Posterior cingulate gyrus (tissue), 11 donors: Measurements from ENCODE around the gene OR8H1.

ENCODE experiments used
- DNase-seq, 10 donors: peaks; one replicate each; pipeline versions ENCODE4 v3.0.0 to v3.0.0-alpha.2; 2020 to 2021; ENCODE audit warnings: mixed read lengths in 3 of 10
- intact Hi-C: fragments of 100-400 bp; cut with DNase I; formaldehyde crosslinking; loops from one replicate; pipeline ENCODE4 v1.15.1; 2023

OR8H1 gene

GRCh38 chr11:56292154-56292553, at the start of gene OR8H1:
Gene OR8H1, minus strand, starts transcription at chr11:56292254. Its CDS starts 1,192 bp downstream, at chr11:56291062.
- no peak for DNase-seq
- intact Hi-C loops = no loop called here

- DNase-seq = no peak
- intact Hi-C loops = no loop called here
These were observed 48.2 kb upstream of the OR8H1 start for GRCh38 chr11:56340289-56340688.

GRCh38 chr11:56333156-56333555, 41.1 kb upstream of the OR8H1 start:
- DNase-seq = no peak
- intact Hi-C loops = no loop called here

GRCh38 chr11:56331861-56332491, 39.9 kb upstream of the OR8H1 start:
- intact Hi-C loops = no loop called here
- peak in 3 of 10 donors; percentile 53 to 71 (median 69) for DNase-seq

GRCh38 chr11:56314844-56315243, 22.8 kb upstream of the OR8H1 start, which contains the start of gene OR8K3:
Gene OR8K3, plus strand, starts transcription at chr11:56315144. Its CDS starts 3,163 bp downstream, at chr11:56318307.
- no peak for DNase-seq
- intact Hi-C loops = no loop called here

- DNase-seq = peak in 1 of 10 donors; percentile 55
These were observed 15.8 kb upstream of the OR8H1 start for GRCh38 chr11:56307836-56308235.

GRCh38 chr11:56296898-56297297, 4.8 kb upstream of the OR8H1 start:
- DNase-seq = no peak
- intact Hi-C loops = no loop called here

More at GRCh38 chr11:56307836-56308235, 15.8 kb upstream of the OR8H1 start:
- intact Hi-C loops = no loop called here

- intact Hi-C loops = no loop called here
- DNase-seq = no peak
These were observed 18.2 kb downstream of the OR8H1 start, which contains the start of gene OR5T1 for GRCh38 chr11:56273854-56274253. Gene OR5T1, plus strand, starts transcription at chr11:56274154. Its CDS starts 1,485 bp downstream, at chr11:56275639.

GRCh38 chr11:56271092-56271491, 21.0 kb downstream of the OR8H1 start:
- intact Hi-C loops = no loop called here
- no peak for DNase-seq

- no peak for DNase-seq
- intact Hi-C loops = no loop called here
These were observed 40.1 kb downstream of the OR8H1 start, which contains the start of gene OR5T3 for GRCh38 chr11:56251954-56252353. Gene OR5T3, plus strand, starts transcription at chr11:56252254. Its CDS starts 0 bp downstream, at chr11:56252254.
